ENCODE measurements around the gene LSS. TPM values are rescaled to one million over a fixed set of nuclear protein-coding genes. Genes with fewer than 3 reads are reported as not detected.

The LSS gene
- total and polyA plus RNA-seq, 2 of the 8 experiments (the other 6 are each of a cell fraction or from before 2014, with no cell fraction given): 96.1 to 123 TPM

DNA sequence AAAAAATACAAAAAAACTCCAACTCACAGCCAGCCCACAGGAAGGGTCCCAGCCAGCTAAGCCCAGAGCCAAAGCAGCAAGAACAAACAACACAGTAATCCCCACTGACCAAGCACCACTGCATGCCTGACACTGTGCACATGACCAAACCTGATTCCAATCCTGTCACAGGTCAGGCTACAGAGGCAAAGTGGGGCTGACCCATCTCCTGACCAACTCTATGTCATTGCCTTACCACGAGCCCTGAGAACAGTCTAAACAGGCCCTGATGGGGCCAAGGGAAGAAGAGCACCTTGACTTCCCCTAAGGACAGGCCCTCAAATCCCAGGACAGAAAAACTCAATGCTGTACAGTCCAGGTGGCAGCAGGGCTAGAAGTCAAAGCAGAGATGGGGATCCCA is 2.4 kb downstream of the LSS start (continued):
- TF ChIP-seq CHD7 (IDR thresholded peaks at IDR 0.05; ENCODE audit: insufficient replicate concordance, low read length) (no peak), BRCA1 (IDR thresholded peaks at IDR 0.05; ENCODE audit: low read depth, low read length) (no peak), RBBP5 (IDR thresholded peaks at IDR 0.05; ENCODE audit: borderline replicate concordance, low read depth, low read length) (no peak)

All from H1 (cell line).